Endometrial microvascular endothelial cells (primary cell): ENCODE data around the gene BCL2L13. TPM values are rescaled to one million over a fixed set of nuclear protein-coding genes. Genes with fewer than 3 reads are reported as not detected.
"Not testable (repeated sequence)": the region's sequence is repeated elsewhere in the genome, so short reads cannot be mapped to it uniquely, and the experiment has no call there.

Experiments used
- in situ Hi-C: cut with HindIII; loops from 2 replicates; pipeline ENCODE4 v1.10.0; 2017; ENCODE audit warnings: low sequenced_read_pairs, low pct_unique_long_range_greater_than_20kb; ENCODE audit errors: inconsistent ontology term
- total RNA-seq: library from RNA; depleted of rRNA; stranded (reverse); fragments of >200 nt; gene quantifications from one replicate; pipeline ENCODE4 v1.2.3, GENCODE V29; 2015; ENCODE audit errors: inconsistent ontology term

The BCL2L13 gene
- total RNA-seq, 1 donor from 2014 or later = 78.2 TPM

DNA sequence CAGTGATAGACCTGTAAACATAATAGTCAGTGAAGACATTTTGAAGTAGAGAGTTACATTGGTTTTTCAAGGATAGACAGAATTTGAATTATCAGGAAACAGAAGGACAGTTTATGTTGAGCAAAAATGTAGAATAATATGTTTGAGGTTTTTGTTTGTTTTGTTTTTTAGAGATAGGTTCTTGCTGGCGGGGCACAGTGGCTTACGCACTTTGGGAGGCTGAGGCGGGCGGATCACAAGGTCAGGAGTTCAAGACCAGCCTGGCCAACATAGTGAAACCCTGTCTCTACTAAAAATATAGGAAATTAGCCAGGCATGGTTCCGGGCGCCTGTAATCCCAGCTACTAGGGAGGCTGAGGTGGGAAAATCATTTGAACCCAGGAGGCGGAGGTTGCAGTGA lies 35.6 kb downstream of the BCL2L13 start:
- in situ Hi-C loops = no loop called here

GRCh38 chr22:17675584-17675983 lies 37.0 kb downstream of the BCL2L13 start:
- in situ Hi-C loops = no loop called here

DNA sequence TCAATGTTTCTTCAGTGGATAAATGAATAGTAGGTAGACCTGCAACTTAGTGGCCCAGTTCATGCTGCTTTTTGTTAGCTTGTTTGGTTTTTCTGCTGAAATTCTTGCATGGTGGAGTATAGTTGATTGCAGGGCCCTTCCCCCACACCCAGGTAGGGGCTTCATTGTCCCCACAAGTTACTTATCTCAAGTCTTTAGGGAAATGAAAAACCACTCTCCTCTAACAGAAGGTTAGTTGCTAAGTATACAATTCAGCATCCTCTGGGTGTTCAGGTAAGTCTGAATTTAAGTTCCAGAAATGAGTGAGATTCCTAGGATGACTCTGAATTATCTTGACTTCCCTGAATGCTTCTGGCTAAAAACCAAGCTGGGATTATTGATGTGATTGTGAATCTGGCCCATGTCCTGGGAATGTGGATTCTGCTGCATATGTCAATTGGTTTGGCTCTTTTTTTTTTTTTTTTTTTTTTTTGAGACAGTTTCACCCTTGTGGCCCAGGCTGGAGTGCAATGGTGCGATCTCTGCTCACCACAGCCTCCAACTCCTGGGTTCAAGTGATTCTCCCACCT lies 40.3 kb downstream of the BCL2L13 start:
- in situ Hi-C loops = no loop called here

GRCh38 chr22:17684245-17684644 lies 45.7 kb downstream of the BCL2L13 start:
- in situ Hi-C loops = no loop called here

GRCh38 chr22:17692841-17693240 lies 54.3 kb downstream of the BCL2L13 start:
- in situ Hi-C loops = no loop called here

GRCh38 chr22:17694193-17694592 lies 55.6 kb downstream of the BCL2L13 start:
- in situ Hi-C loops = no loop called here

DNA sequence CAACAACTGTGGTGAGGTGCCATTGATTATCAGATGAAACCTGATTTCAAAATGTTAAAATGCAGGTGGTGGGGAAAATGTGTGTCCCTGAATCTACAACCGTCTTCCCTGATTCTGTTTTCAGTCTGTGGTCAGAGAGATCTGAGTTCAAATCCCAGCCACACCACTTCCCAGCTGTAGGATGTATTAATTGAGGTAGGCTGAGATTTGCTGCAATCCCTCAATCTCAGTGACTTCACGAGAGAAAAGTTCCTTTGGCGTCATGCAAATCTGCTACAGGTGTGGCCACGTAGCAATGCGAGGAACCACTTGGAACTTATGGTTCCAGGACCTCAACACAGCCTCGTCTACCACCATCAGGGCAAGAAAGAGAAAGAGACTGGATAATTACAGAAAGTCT lies 56.2 kb downstream of the BCL2L13 start:
- in situ Hi-C loops = no loop called here

DNA sequence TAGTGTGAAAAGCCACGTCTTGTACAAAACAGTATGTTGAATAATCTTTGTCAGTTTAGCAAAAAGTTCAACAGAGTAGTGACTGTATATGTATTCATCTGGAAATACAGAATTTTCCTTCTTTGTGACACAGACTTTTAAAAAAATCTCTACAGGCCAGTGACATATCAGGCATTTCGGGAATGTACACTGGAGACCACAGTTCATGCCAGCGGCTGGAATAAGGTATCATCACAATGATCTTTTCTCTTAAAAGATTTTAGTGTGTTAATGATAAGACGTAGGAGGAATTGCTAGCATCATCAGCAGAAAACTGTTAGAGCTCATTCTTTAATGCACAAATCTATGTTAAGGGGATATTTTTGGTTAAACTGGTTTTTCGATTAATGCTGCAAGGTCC lies 57.4 kb downstream of the BCL2L13 start:
- in situ Hi-C loops = no loop called here

GRCh38 chr22:17697196-17697595 lies 58.6 kb downstream of the BCL2L13 start:
- in situ Hi-C loops = not testable (repeated sequence)

DNA sequence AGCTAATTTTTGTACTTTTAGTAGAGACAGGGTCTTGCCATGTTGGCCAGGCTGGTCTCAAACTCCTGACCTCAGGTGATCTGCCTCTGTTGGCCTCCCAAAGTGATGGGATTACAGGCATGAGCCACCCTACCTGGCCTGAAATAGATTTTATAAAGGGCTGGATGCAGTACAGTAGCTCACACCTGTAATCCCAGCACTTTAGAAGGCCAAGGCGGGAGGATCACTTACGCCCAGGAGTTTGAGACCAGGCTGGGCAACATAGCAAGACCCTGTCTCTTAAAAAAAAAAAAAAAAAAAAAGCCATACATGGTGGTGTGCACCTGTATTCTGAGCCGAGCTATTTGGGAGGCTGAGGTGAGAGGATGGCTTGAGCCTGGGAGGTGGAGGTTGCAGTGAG lies 59.7 kb downstream of the BCL2L13 start:
- in situ Hi-C loops = not testable (repeated sequence)

DNA sequence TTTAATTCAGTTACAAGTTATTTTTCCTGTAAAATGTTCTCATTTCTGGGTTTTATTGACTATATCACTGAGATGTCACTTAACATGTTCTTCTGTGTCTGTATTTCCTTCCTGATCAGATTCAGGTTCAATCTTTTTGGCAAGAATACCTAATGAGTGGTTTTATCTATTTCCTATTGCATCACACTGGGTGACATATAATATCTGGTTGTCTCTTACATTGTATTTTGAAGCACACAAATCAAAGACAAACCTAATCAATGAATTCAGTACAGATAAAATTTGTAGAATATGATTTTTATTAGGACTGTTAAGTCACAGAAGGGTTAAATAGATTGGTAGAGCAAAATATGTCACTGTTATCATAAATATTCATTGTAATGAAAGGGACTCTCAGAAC lies 60.4 kb downstream of the BCL2L13 start:
- in situ Hi-C loops = no loop called here

DNA sequence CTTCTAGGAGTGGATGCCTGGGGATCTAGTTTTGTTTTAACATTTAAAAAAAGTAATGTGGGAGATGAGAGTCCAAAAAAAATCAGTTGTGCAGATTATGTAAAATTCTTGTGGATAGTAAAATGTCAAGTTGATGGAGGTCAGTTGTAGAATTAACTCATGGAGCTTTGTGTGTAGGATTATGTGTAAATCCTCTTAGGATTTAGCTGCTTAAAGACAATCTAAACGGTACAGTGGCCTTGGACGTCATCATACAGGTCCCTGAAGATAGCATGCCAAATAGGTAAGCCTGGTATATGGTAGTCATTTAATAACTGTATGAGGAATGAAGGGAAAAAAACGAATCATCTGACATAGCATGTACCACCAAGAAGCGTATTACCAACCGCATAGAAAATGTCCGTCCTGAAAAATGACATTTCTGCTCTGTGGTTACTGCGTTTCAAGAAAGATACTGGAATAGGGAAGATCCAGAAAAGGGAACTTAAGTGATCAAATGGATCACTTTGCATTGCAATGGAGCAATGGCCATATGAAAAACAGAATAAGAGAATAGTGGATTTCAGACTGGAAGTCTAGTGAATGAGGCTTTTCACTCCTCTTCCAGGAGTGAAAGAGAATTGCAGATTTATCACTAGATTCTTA lies 61.3 kb downstream of the BCL2L13 start:
- in situ Hi-C loops = no loop called here

DNA sequence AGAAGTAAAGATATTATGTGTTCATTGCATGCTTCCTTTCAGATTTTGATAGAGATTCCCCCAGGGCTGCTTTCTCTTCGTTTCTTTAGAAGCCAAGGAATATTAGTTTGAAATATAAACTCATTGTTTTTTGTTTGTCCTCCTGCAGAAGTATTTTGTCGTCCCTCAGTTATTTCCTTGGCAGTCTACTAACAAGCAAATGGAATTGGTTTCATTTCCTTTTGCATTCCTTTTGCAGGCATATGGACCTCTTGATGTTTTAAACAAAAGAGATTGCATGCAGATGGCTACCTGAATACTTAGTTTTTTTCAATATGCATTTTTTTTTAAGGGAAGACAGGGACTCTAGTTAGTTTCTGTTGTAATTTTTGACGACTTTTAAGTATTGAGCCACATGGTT lies 62.2 kb downstream of the BCL2L13 start:
- in situ Hi-C loops = no loop called here

DNA sequence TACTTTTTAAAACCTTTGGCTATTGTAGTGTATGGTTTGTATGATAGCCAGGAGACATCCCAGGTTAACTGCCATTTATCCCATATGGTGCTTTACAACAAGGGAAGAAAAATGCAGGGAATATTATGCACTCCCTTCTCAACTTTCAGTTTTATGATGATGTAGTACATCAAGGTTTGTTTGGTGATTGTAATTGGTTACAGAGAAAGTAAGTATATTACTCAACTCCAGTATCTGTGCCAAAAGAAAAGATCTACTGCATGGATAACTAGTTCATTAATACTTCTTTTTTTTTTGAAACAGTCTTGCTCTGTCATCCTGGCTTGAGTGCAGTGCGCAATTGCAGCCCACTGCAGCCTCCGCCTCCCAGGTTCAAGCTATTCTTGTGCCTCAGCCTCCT lies 65.3 kb downstream of the BCL2L13 start:
- in situ Hi-C loops = no loop called here

GRCh38 chr22:17705546-17705945 lies 67.0 kb downstream of the BCL2L13 start:
- in situ Hi-C loops = no loop called here

GRCh38 chr22:17705951-17706900 lies 67.7 kb downstream of the BCL2L13 start:
- in situ Hi-C loops = no loop called here

DNA sequence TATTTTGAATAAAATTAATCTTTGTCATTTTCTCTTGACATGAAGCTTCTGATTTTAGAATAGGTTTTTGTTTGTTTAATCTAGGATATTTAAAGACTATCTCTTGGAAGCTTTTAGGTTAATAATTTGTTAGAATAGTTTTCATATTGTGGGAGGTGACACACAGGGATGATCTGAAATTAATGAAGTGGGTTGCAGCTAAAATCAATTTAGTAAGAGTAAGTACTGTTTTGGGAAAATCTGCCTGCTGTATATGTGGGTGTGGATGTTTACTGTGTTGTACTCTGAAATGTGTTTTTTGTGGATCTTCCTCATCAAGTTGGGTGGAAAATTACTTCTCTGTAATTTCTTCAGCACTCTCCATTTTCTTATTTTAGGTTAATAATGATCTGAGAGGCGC lies 68.4 kb downstream of the BCL2L13 start:
- in situ Hi-C loops = no loop called here

- in situ Hi-C loops = no loop called here
Measured at GRCh38 chr22:17707526-17707925, 69.0 kb downstream of the BCL2L13 start.

DNA sequence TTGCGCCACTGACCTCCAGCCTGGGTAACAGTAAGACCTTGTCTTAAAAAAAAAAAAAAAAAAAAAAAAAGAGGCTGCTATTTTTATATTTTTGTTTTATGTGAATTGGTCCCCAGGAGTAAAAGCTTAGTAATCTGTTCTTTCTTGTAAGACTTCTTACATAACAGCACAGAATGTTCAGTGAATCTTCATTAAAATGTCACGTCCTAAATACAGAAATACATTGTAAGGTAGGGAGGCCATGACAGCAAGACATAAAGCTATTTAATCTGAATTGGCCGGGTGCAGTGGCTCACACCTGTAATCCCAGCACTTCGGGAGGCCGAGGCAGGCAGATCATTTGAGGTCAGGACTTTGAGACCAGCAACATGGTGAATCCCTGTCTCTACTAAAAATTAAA lies 71.5 kb downstream of the BCL2L13 start:
- in situ Hi-C loops = no loop called here

- in situ Hi-C loops = no loop called here
Measured at GRCh38 chr22:17712441-17712840, 73.9 kb downstream of the BCL2L13 start.
